Activated CD4-positive, alpha-beta T cell treated with anti-CD3 and anti-CD28 coated beads, Interleukin-2, amount 50 U/mL, for 1 hour (primary cell): ENCODE measurements around the gene GARIN5B.
A peak's percentile ranks its signal among the peaks of the same experiment; 100 is the strongest.
"Not testable (repeated sequence)": the region's sequence is repeated elsewhere in the genome, so short reads cannot be mapped to it uniquely, and the experiment has no call there.

Experiments
- DNase-seq: peaks from one replicate; pipeline ENCODE4 v3.0.0-alpha.2; 2020

Gene GARIN5B

GRCh38 chr19:55346725-55347441 is 16.2 kb downstream of the GARIN5B start:
- DNase-seq, result no peak

GRCh38 chr19:55345818-55346724 is 17.0 kb downstream of the GARIN5B start:
- no peak for DNase-seq

GRCh38 chr19:55345101-55345817 is 17.8 kb downstream of the GARIN5B start:
- DNase-seq, result no peak

- DNase-seq, result no peak
These were observed 18.6 kb downstream of the GARIN5B start for GRCh38 chr19:55344444-55344843.

GRCh38 chr19:55341595-55342531 is 21.2 kb downstream of the GARIN5B start:
- no peak for DNase-seq

GRCh38 chr19:55341171-55341588 is 21.9 kb downstream of the GARIN5B start:
- peak; percentile 37 for DNase-seq

- DNase-seq, result no peak
These were observed 22.3 kb downstream of the GARIN5B start for GRCh38 chr19:55340784-55341147.

- no peak for DNase-seq
These were observed 22.9 kb downstream of the GARIN5B start for GRCh38 chr19:55339889-55340783.

- peak; percentile 100 for DNase-seq
These were observed 23.8 kb downstream of the GARIN5B start, which contains the start of gene KMT5C for GRCh38 chr19:55339105-55339888. TSS of gene KMT5C (plus strand) at chr19:55339876. CDS start at chr19:55341937, 2,061 bp downstream.

- DNase-seq, result no peak
These were observed 27.0 kb downstream of the GARIN5B start for GRCh38 chr19:55336101-55336500.

- no peak for DNase-seq
These were observed 29.2 kb downstream of the GARIN5B start for GRCh38 chr19:55333870-55334269.

- DNase-seq, result not testable (repeated sequence)
These were observed 33.3 kb downstream of the GARIN5B start for GRCh38 chr19:55329791-55330190.

- DNase-seq, result not testable (repeated sequence)
These were observed 34.2 kb downstream of the GARIN5B start for GRCh38 chr19:55328774-55329318.

GRCh38 chr19:55325172-55325571 is 37.9 kb downstream of the GARIN5B start, which contains the start of gene TMEM150B:
TSS of gene TMEM150B (minus strand) at chr19:55325341. CDS start at chr19:55321036, 4,305 bp downstream.
- no peak for DNase-seq

GRCh38 chr19:55324662-55325061 is 38.4 kb downstream of the GARIN5B start:
- DNase-seq, result no peak

GRCh38 chr19:55322204-55322885 is 40.7 kb downstream of the GARIN5B start:
- DNase-seq, result no peak

- DNase-seq, result no peak
These were observed 41.5 kb downstream of the GARIN5B start for GRCh38 chr19:55321466-55322137.

- DNase-seq, result no peak
These were observed 42.1 kb downstream of the GARIN5B start for GRCh38 chr19:55320844-55321419.
